GM12872 (cell line): ENCODE measurements around the gene ST6GALNAC3.

ENCODE experiments used
- TF ChIP-seq, protein P1 (sequence below): IDR thresholded peaks from 3 replicates; pipeline ENCODE4 v1.5.1; 2011; ENCODE audit warnings: low read depth, mild to moderate bottlenecking, low read length, moderate library complexity; ENCODE audit not compliant: insufficient read depth

The ST6GALNAC3 gene

DNA sequence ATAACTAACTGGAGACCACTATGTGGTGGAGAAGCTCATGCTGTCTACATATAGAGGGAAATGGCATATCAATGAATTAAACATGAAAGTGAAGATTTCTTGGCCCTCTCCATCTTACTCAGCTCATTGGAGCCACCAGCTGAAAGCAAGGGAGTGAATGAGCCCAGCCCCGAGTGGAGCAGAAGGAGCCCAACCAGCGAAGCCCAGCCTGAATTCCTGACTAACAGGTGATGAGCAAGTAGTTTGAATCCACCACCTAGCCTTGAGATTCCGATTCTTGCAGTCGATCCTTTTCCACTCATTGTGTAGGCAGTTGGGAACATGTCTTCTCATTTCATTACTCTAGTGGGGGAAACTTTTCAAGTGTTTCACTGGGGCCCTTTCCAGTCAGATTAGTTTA lies 18.6 kb upstream of the ST6GALNAC3 start:
- TF ChIP-seq, protein P1, sequence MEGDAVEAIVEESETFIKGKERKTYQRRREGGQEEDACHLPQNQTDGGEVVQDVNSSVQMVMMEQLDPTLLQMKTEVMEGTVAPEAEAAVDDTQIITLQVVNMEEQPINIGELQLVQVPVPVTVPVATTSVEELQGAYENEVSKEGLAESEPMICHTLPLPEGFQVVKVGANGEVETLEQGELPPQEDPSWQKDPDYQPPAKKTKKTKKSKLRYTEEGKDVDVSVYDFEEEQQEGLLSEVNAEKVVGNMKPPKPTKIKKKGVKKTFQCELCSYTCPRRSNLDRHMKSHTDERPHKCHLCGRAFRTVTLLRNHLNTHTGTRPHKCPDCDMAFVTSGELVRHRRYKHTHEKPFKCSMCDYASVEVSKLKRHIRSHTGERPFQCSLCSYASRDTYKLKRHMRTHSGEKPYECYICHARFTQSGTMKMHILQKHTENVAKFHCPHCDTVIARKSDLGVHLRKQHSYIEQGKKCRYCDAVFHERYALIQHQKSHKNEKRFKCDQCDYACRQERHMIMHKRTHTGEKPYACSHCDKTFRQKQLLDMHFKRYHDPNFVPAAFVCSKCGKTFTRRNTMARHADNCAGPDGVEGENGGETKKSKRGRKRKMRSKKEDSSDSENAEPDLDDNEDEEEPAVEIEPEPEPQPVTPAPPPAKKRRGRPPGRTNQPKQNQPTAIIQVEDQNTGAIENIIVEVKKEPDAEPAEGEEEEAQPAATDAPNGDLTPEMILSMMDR: no peak

DNA sequence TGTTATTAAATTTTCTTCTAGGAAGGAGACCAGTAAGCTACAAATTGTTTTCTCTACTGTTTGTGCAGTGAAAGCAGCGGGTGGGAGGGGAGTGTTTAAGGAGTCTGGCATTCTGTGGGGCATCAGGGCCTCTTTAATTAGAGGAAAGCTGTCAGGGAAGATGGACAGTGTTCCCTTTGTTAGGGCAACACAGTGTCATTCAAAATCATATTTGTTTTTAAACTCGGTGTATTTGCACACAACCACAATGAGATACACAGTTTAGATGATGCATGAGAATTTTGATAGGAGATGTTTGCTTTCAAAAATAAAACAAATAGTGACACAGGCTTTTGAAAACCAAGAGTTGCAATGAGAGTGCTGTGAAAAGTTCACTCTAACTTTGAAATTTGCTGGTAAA lies 15.1 kb upstream of the ST6GALNAC3 start:
- TF ChIP-seq, protein P1: no peak

DNA sequence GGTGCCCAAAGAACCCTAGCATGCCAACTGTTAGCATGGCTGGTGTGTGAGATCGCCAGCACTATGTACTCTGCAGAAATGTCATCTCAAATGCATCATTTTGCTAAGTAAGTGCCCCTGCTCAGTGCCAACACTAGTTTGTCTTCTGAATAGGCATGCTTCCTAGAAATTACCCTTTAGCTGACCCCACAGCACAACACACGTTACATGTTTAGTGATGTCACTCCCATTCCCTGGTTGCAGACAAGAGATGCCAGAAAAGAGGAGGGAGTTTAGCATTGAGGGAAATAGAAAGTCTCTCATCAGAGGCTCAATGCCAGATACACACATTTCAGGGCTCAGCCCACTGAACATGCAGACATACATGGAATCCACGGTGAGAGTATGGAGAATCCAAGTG lies 9.3 kb upstream of the ST6GALNAC3 start:
- TF ChIP-seq, protein P1: no peak

DNA sequence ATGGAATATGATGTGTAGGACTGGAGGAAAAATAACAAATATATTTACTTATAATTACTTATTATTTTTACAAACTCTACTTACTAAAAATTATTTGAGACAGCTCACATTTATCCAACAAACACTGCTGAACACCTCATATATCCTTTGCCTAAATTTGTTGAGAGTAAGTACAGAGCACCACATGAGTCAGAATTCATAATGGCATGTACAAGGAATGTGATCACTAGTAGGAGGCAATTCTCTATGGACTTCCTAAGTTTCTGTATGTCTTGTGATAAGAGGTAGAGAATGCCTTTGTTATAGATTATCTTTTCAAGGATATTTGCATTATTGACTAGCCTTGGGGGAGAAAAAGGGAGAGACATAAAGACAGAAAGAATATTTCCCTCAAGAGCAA lies 8.2 kb upstream of the ST6GALNAC3 start:
- TF ChIP-seq, protein P1: no peak

DNA sequence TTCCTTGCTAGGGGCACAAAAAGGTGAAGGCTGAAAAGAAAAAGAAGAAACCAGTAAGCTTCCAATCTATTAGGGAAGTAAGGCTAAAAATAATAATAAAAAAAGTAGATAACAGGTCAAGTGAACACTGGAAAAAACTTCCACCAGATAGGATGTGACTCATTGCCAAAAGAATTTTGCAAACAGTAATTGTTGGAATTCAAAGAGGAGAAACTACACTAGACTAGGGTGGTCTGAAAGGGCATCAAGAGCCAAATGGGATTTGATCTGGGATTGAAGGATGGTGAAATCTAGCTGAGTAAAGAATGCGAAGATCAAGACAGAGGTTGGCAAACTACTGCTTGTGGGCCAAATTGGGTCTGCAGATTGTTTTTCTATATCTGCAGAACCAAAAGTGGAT lies 6.0 kb upstream of the ST6GALNAC3 start:
- TF ChIP-seq, protein P1: no peak

DNA sequence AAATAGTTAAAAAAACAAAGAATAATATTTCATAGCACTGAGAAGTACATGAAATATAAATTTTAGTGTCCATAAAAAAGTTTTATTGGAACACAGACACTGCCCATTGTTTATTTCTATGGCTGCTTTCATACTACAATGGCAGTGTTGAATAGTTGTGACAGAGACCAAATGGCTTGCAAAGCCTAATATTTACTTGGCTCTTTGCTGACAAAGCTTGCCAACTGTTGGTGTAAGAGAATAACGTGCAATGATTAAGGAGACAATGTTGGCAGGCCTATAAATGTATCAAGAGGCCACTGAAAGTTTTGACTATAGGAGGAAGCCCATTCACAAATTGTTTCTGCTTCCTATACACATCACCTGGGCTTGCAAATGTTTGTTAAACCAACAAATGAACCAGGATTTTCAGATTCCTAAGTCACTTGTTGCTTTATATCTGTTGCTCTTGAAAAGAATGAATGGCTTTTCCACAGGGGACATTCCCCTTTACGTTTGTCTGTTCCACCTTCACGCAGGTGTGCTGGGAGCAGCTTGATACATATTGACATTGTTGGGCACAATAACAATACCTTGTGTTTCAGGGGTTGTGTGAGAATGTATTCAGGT lies 5.5 kb upstream of the ST6GALNAC3 start:
- TF ChIP-seq, protein P1: no peak

DNA sequence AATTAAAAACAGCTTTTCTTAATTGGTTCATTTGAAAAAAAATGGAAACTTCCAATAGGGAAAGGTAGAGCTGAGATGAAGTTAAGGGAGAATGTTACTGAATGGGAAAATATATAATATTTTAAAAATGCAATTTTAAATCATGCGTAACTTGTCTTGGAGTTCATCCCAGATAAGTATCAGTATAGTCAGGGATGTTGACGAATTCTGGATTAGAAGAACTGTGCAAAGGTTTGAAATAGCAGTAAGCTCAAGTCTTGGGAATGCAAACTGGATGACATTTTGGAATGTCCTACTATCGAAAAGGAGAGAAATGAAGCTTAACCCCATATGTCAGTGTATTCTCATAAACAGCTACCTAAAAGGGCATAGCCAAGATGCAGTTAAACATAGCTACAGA lies 4.0 kb upstream of the ST6GALNAC3 start:
- TF ChIP-seq, protein P1: no peak
